Fibroblast of lung (primary cell): ENCODE data around the gene AMY2B. TPM values are rescaled to one million over a fixed set of nuclear protein-coding genes. Genes with fewer than 3 reads are reported as not detected.
"Not testable (repeated sequence)": the region's sequence is repeated elsewhere in the genome, so short reads cannot be mapped to it uniquely, and the experiment has no call there.

ENCODE experiments used
- DNase-seq, 2 donors: peaks; one replicate each; pipeline versions ENCODE4 v3.0.0 to v3.0.0-alpha.2; 2010; ENCODE audit warnings: low read depth in 2 of 2
- H2AFZ ChIP-seq: 2 replicates; pipeline ENCODE4 v1.5.1; 2012; ENCODE audit warnings: low read length, control low read depth, inconsistent platforms
- H3K27ac ChIP-seq: 2 replicates; pipeline ENCODE4 v1.5.1; 2011; ENCODE audit warnings: low read length, control low read depth; ENCODE audit not compliant: insufficient read depth
- H3K27me3 ChIP-seq: 2 replicates; pipeline ENCODE4 v1.5.1; 2011; ENCODE audit warnings: mild to moderate bottlenecking, low read length; ENCODE audit not compliant: control insufficient read depth, insufficient read depth
- H3K36me3 ChIP-seq: 2 replicates; pipeline ENCODE4 v1.5.1; 2011; ENCODE audit warnings: low read length; ENCODE audit not compliant: control insufficient read depth, insufficient read depth
- H3K4me1 ChIP-seq: 2 replicates; pipeline ENCODE4 v1.5.1; 2011; ENCODE audit warnings: low read length; ENCODE audit not compliant: control insufficient read depth, insufficient read depth; ENCODE audit errors: extremely low read depth
- H3K4me2 ChIP-seq: 2 replicates; pipeline ENCODE4 v1.5.1; 2011; ENCODE audit warnings: low read length, control low read depth; ENCODE audit not compliant: insufficient read depth; ENCODE audit errors: extremely low read depth
- H3K4me3 ChIP-seq, 4 experiments: fragments of 200-600 bp in 1 of 4; sonication (generic) in 1 of 4; replicated peaks in 1 of 4; 2 replicates each; pipeline ENCODE4 v1.5.1; 2011 to 2016; ENCODE audit warnings: low read length in 4 of 4, low read depth in 3 of 4, mild to moderate bottlenecking in 3 of 4, control low read depth in 2 of 4, inconsistent platforms in 1 of 4, mixed read lengths in 1 of 4; ENCODE audit not compliant: insufficient read depth in 1 of 4; ENCODE audit errors: control extremely low read depth in 1 of 4
- H3K79me2 ChIP-seq: 2 replicates; pipeline ENCODE4 v1.5.1; 2012; ENCODE audit warnings: mild to moderate bottlenecking, low read length, inconsistent platforms; ENCODE audit not compliant: control insufficient read depth, insufficient read depth
- H3K9ac ChIP-seq: 2 replicates; pipeline ENCODE4 v1.5.1; 2011; ENCODE audit warnings: mild to moderate bottlenecking, low read length, control low read depth; ENCODE audit not compliant: insufficient read depth
- H3K9me3 ChIP-seq: 2 replicates; pipeline ENCODE4 v1.5.1; 2012; ENCODE audit warnings: low read depth, low read length; ENCODE audit not compliant: control insufficient read depth, insufficient read depth
- H4K20me1 ChIP-seq: 2 replicates; pipeline ENCODE4 v1.5.1; 2011; ENCODE audit warnings: low read length; ENCODE audit not compliant: control insufficient read depth, insufficient read depth; ENCODE audit errors: extremely low read depth
- EZH2 ChIP-seq: IDR thresholded peaks from 2 replicates; pipeline ENCODE4 v1.5.1; 2012; ENCODE audit warnings: low read length, control low read depth, mild to moderate bottlenecking; ENCODE audit errors: missing control alignments
- polyA plus RNA-seq, 2 donors: library from polyadenylated mRNA; depleted of rRNA in 1 of 2; stranded (reverse) in 1 of 2; unstranded in 1 of 2; fragments of >200 nt; gene quantifications; 2 replicates each; pipeline ENCODE4 v1.2.1, GENCODE V29; 2011 to 2012; ENCODE audit warnings: missing spikeins in 1 of 2
- total RNA-seq: library from RNA; depleted of rRNA; stranded (reverse); fragments of >200 nt; gene quantifications from 2 replicates; pipeline ENCODE4 v1.2.1, GENCODE V29; 2014
- TF ChIP-seq, protein P1 (sequence below), 2 donors: IDR thresholded peaks in 1 of 2; conservative IDR thresholded peaks in 1 of 2; 1 replicate in 1 of 2; 2 replicates in 1 of 2; pipeline ENCODE4 v1.5.1; 2011 to 2012; ENCODE audit warnings: low read length in 2 of 2, control low read depth in 1 of 2, inconsistent platforms in 1 of 2, low read depth in 1 of 2, mild to moderate bottlenecking in 1 of 2

The AMY2B gene
- total and polyA plus RNA-seq, 2 donors (not counting 1 experiment from before 2014, with no cell fraction given): 0.75 to 4.0 TPM

DNA sequence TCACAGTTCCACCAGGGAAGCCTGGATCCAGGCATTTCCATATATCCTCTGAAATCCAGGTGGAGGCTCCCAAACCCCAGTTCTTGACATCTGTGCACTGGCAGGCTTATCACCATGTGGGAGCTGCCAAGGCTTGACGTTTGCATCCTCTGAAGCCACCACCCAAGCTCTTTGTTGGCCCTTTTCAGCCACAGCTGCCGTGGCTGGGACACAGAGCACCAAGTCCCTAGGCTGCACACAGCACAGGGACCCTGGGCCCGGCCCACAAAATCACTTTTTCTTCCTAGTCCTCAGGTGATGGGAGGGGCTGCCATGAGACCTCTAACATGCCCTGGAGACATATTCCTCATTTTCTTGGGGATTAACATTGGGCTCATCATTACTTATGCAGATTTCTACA lies 23.5 kb upstream of the AMY2B start:
- TF ChIP-seq, protein P1, sequence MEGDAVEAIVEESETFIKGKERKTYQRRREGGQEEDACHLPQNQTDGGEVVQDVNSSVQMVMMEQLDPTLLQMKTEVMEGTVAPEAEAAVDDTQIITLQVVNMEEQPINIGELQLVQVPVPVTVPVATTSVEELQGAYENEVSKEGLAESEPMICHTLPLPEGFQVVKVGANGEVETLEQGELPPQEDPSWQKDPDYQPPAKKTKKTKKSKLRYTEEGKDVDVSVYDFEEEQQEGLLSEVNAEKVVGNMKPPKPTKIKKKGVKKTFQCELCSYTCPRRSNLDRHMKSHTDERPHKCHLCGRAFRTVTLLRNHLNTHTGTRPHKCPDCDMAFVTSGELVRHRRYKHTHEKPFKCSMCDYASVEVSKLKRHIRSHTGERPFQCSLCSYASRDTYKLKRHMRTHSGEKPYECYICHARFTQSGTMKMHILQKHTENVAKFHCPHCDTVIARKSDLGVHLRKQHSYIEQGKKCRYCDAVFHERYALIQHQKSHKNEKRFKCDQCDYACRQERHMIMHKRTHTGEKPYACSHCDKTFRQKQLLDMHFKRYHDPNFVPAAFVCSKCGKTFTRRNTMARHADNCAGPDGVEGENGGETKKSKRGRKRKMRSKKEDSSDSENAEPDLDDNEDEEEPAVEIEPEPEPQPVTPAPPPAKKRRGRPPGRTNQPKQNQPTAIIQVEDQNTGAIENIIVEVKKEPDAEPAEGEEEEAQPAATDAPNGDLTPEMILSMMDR (conservative IDR thresholded peaks at IDR 0.05 in 1 of 2, IDR thresholded peaks at IDR 0.05 in 1 of 2; ENCODE audit: low read depth in 1 of 2, low read length in 2 of 2): no peak
- no peak for TF ChIP-seq EZH2
- H3K9me3 ChIP-seq: no peaks in the 10 kb centered on the region
- H3K27ac ChIP-seq: no peak overlapping the region
- no peak overlapping the region for H2AFZ ChIP-seq
- no peak overlapping the region for H3K4me3 ChIP-seq
- H3K36me3 ChIP-seq: peaks cover 2% of the 10 kb centered on the region
- no peak for DNase-seq
- H3K27me3 ChIP-seq: no peaks in the 10 kb centered on the region
- no peaks in the 10 kb centered on the region for H3K79me2 ChIP-seq
- no peaks in the 10 kb centered on the region for H3K4me1 ChIP-seq
- no peak overlapping the region for H3K9ac ChIP-seq
- H3K4me2 ChIP-seq: no peak overlapping the region
- H4K20me1 ChIP-seq: no peaks in the 10 kb centered on the region

- Histone ChIP-seq H4K20me1 (no peaks in the 10 kb centered on the region), H3K9ac (no peak overlapping the region), H3K79me2 (no peaks in the 10 kb centered on the region), H2AFZ (no peak overlapping the region), H3K4me2 (no peak overlapping the region), H3K27me3 (no peaks in the 10 kb centered on the region), H3K4me1 (no peaks in the 10 kb centered on the region), H3K4me3 (no peak overlapping the region), H3K27ac (no peak overlapping the region), H3K36me3 (no peaks in the 10 kb centered on the region), H3K9me3 (no peaks in the 10 kb centered on the region)
- TF ChIP-seq, protein P1 (conservative IDR thresholded peaks at IDR 0.05 in 1 of 2, IDR thresholded peaks at IDR 0.05 in 1 of 2; ENCODE audit: low read depth in 1 of 2, low read length in 2 of 2): no peak
- no peak for TF ChIP-seq EZH2
- no peak for DNase-seq
Observed at GRCh38 chr1:103560427-103560826, 11.0 kb upstream of the AMY2B start.

GRCh38 chr1:103561124-103561523 lies 10.3 kb upstream of the AMY2B start:
- not testable (repeated sequence) for H3K9me3 ChIP-seq, DNase-seq, H3K9ac ChIP-seq, H3K27me3 ChIP-seq, H2AFZ ChIP-seq, H3K36me3 ChIP-seq, H3K27ac ChIP-seq, H3K4me2 ChIP-seq, H3K79me2 ChIP-seq, H4K20me1 ChIP-seq, H3K4me1 ChIP-seq, H3K4me3 ChIP-seq
